Mesenchymal stem cell (in vitro differentiated cells and primary cell): Measurements from ENCODE around the gene CDCA3.
"Not testable (repeated sequence)": the region's sequence is repeated elsewhere in the genome, so short reads cannot be mapped to it uniquely, and the experiment has no call there.

Experiments used
- DNase-seq: peaks from one replicate; pipeline ENCODE4 v3.0.0-alpha.2; 2013
- H2AFZ ChIP-seq: one replicate; pipeline ENCODE4 v1.6.1; 2013; ENCODE audit warnings: low read depth, mild to moderate bottlenecking, control low read depth, inconsistent platforms, low read length, moderate library complexity
- H2AK5ac ChIP-seq: 2 replicates; pipeline ENCODE4 v1.6.1; 2013; ENCODE audit warnings: low read length, moderate library complexity, mild to moderate bottlenecking, inconsistent platforms; ENCODE audit not compliant: severe bottlenecking
- H2BK120ac ChIP-seq: one replicate; pipeline ENCODE4 v1.6.1; 2013; ENCODE audit warnings: low read depth, mild to moderate bottlenecking, inconsistent platforms, low read length, moderate library complexity
- H2BK12ac ChIP-seq, 2 experiments: one replicate each; pipeline ENCODE4 v1.6.1; 2013; ENCODE audit warnings: inconsistent platforms in 2 of 2, low read length in 2 of 2, mild to moderate bottlenecking in 2 of 2, moderate library complexity in 2 of 2, control low read depth in 1 of 2
- H2BK15ac ChIP-seq: one replicate; pipeline ENCODE4 v1.6.1; 2013; ENCODE audit warnings: mild to moderate bottlenecking, low read depth, inconsistent platforms; ENCODE audit not compliant: poor library complexity, severe bottlenecking
- H2BK5ac ChIP-seq: 2 replicates; pipeline ENCODE4 v1.6.1; 2013; ENCODE audit warnings: low read depth, mild to moderate bottlenecking, low read length, control low read depth, inconsistent platforms; ENCODE audit not compliant: poor library complexity, severe bottlenecking
- H3K14ac ChIP-seq, 2 experiments: one replicate each; pipeline ENCODE4 v1.6.1; 2013; ENCODE audit warnings: inconsistent platforms in 2 of 2, low read length in 2 of 2, control low read depth in 1 of 2, mild to moderate bottlenecking in 1 of 2, moderate library complexity in 1 of 2
- H3K18ac ChIP-seq, 2 experiments: one replicate each; pipeline ENCODE4 v1.6.1; 2013; ENCODE audit warnings: inconsistent platforms in 2 of 2, low read length in 2 of 2, control low read depth in 1 of 2, low read depth in 1 of 2, mild to moderate bottlenecking in 1 of 2
- H3K23ac ChIP-seq, 2 experiments: one replicate each; pipeline ENCODE4 v1.6.1; 2013; ENCODE audit warnings: inconsistent platforms in 2 of 2, low read length in 2 of 2, mild to moderate bottlenecking in 2 of 2, moderate library complexity in 2 of 2, control low read depth in 1 of 2
- H3K27ac ChIP-seq: 2 replicates; pipeline ENCODE4 v1.5.1; 2013; ENCODE audit warnings: mild to moderate bottlenecking, moderate library complexity, low read length, control low read depth, inconsistent platforms; ENCODE audit not compliant: poor library complexity, severe bottlenecking
- H3K27me3 ChIP-seq, 2 experiments: 2 replicates each; pipeline versions ENCODE4 v1.6.1 to v1.7.0; 2013; ENCODE audit warnings: low read length in 2 of 2, mild to moderate bottlenecking in 2 of 2, moderate library complexity in 2 of 2, control low read depth in 1 of 2, inconsistent platforms in 1 of 2; ENCODE audit not compliant: control insufficient read depth in 1 of 2, insufficient read depth in 1 of 2
- H3K36me3 ChIP-seq, 2 experiments: 2 replicates each; pipeline versions ENCODE4 v1.6.1 to v1.7.0; 2013; ENCODE audit warnings: low read length in 2 of 2, control low read depth in 1 of 2, inconsistent platforms in 1 of 2, low read depth in 1 of 2, mild to moderate bottlenecking in 1 of 2; ENCODE audit not compliant: insufficient read depth in 2 of 2, control insufficient read depth in 1 of 2
- H3K4ac ChIP-seq, 2 experiments: one replicate each; pipeline ENCODE4 v1.6.1; 2013; ENCODE audit warnings: inconsistent platforms in 2 of 2, low read length in 2 of 2, mild to moderate bottlenecking in 2 of 2, moderate library complexity in 2 of 2, control low read depth in 1 of 2, low read depth in 1 of 2
- H3K4me1 ChIP-seq: 2 replicates; pipeline ENCODE4 v1.6.1; 2013; ENCODE audit warnings: low read depth, low read length, control low read depth; ENCODE audit not compliant: control insufficient read depth, insufficient read depth
- H3K4me2 ChIP-seq: 2 replicates; pipeline ENCODE4 v1.6.1; 2013; ENCODE audit warnings: low read length, mild to moderate bottlenecking, inconsistent platforms; ENCODE audit not compliant: poor library complexity, severe bottlenecking
- H3K4me3 ChIP-seq, 2 experiments: 2 replicates each; pipeline versions ENCODE4 v1.5.1 to v1.7.0; 2013; ENCODE audit warnings: low read length in 2 of 2, mild to moderate bottlenecking in 2 of 2, control low read depth in 1 of 2, low read depth in 1 of 2; ENCODE audit not compliant: insufficient read depth in 1 of 2
- H3K79me1 ChIP-seq: replicated peaks from 2 replicates; pipeline ENCODE4 v1.6.1; 2013; ENCODE audit warnings: mild to moderate bottlenecking, control low read depth, low read length, inconsistent platforms; ENCODE audit not compliant: poor library complexity, severe bottlenecking
- H3K9ac ChIP-seq: 2 replicates; pipeline ENCODE4 v1.7.0; 2013; ENCODE audit warnings: mild to moderate bottlenecking, low read length, moderate library complexity
- H3K9me3 ChIP-seq: 2 replicates; pipeline ENCODE4 v1.7.0; 2013; ENCODE audit warnings: mild to moderate bottlenecking, low read length; ENCODE audit not compliant: control insufficient read depth
- H4K8ac ChIP-seq: one replicate; pipeline ENCODE4 v1.6.1; 2013; ENCODE audit warnings: inconsistent platforms, mild to moderate bottlenecking, low read length, moderate library complexity
- H4K91ac ChIP-seq: one replicate; pipeline ENCODE4 v1.6.1; 2013; ENCODE audit warnings: mild to moderate bottlenecking, low read length, inconsistent platforms
- WGBS: methylation state at CpG from one replicate; pipeline ENCODE4 v1.1.7; 2013; ENCODE audit warnings: mixed read lengths; 5-methylcytosine and 5-hydroxymethylcytosine counted together

The CDCA3 gene

GRCh38 chr12:6866920-6867412 is 15.9 kb upstream of the CDCA3 start:
- WGBS, result 10% methylated on average over 33 of the region's 33 CpGs

DNA sequence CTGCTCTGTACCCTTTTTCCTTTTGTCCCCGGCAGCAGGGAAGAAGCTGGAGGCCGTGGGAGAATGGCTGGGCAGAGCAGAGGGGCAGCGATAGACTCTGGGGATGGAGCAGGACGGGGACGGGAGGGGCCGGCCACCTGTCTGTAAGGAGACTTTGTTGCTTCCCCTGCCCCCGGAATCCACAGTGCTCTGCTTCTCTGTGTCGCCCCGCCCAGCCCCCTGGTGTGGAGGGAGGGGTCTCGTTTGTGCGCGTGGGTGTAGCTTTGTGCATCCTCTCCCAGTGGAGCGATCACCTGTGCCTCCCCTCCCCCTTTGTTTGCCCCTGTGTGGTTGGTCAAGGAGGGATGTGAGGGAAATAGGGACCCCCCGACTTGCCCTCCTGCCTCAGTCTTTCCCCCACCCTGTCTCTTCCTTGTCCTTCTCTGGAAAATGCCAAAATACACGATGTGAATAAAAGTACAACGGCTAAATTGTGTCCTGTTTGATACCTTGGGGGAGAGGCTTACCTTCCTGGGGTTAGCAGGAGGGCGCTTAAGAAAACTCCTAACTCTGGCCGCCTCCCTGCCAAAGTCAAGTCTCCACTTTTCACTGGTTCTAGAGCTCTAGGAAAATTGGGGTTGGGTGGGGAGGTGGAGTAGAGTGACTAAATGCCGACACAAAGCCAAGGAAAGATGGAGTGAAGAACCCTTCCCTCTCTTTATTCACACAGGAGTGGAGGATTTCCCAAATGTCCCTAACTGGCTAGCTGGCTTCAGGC is 15.3 kb upstream of the CDCA3 start:
- 82% methylated on average over 15 of the region's 19 CpGs for WGBS
- DNase-seq, result no peak
- Histone ChIP-seq H3K4me2 (peak overlapping the region; percentile 87), H2BK5ac (no peak overlapping the region), H3K36me3 (peaks cover 73 to 75% of the 10 kb centered on the region in 2 experiments), H3K9me3 (no peaks in the 10 kb centered on the region), H2AK5ac (peak overlapping the region; percentile 10), H3K27me3 (no peaks in the 10 kb centered on the region), H3K4ac (peak overlapping the region in 1 of 2 experiments; percentile 55), H2BK120ac (no peak overlapping the region), H4K91ac (no peak overlapping the region), H2BK12ac (peak overlapping the region in 1 of 2 experiments; percentile 57), H2AFZ (peak overlapping the region; percentile 78), H3K4me3 (peak overlapping the region in 1 of 2 experiments; percentile 83), H3K18ac (peak overlapping the region in 1 of 2 experiments; percentile 88), H4K8ac (no peak overlapping the region), H3K79me1 (peaks cover 10% of the 10 kb centered on the region), H3K14ac (peak overlapping the region in 1 of 2 experiments; percentile 91), H3K23ac (peak overlapping the region in 1 of 2 experiments; percentile 96), H3K9ac (peak overlapping the region; percentile 91), H3K27ac (no peak overlapping the region), H2BK15ac (no peak overlapping the region), H3K4me1 (peaks cover 22% of the 10 kb centered on the region)

More at GRCh38 chr12:6866920-6867412, 15.9 kb upstream of the CDCA3 start:
- H3K27me3 ChIP-seq, result no peaks in the 10 kb centered on the region
- H2BK5ac ChIP-seq, result no peak overlapping the region
- H3K9me3 ChIP-seq, result no peaks in the 10 kb centered on the region
- no peak overlapping the region for H4K91ac ChIP-seq
- peak overlapping the region; percentile 87 for H3K4me2 ChIP-seq
- H3K14ac ChIP-seq, result peak overlapping the region in 1 of 2 experiments; percentile 91
- no peak for DNase-seq
- H3K18ac ChIP-seq, result peak overlapping the region; percentile 23 to 88
- H3K4ac ChIP-seq, result peak overlapping the region; percentile 55 to 89
- peak overlapping the region; percentile 91 for H3K9ac ChIP-seq
- no peak overlapping the region for H2BK120ac ChIP-seq
- peaks cover 70% of the 10 kb centered on the region in 2 experiments for H3K36me3 ChIP-seq
- peak overlapping the region in 1 of 2 experiments; percentile 57 for H2BK12ac ChIP-seq
- H3K4me1 ChIP-seq, result peaks cover 26% of the 10 kb centered on the region
- H2AFZ ChIP-seq, result peak overlapping the region; percentile 78
- peak overlapping the region; percentile 63 for H3K27ac ChIP-seq
- H2AK5ac ChIP-seq, result no peak overlapping the region
- peak overlapping the region in 1 of 2 experiments; percentile 96 for H3K23ac ChIP-seq
- peak overlapping the region; percentile 71 for H4K8ac ChIP-seq
- H2BK15ac ChIP-seq, result peak overlapping the region; percentile 73
- peak overlapping the region; percentile 48 to 83 for H3K4me3 ChIP-seq
- H3K79me1 ChIP-seq, result peaks cover 7% of the 10 kb centered on the region

- not testable (repeated sequence) for H2BK15ac ChIP-seq, H2BK5ac ChIP-seq, H3K27ac ChIP-seq, H3K18ac ChIP-seq, H3K4me3 ChIP-seq, H3K9me3 ChIP-seq, H2BK12ac ChIP-seq, H2AFZ ChIP-seq, H3K4ac ChIP-seq, H3K27me3 ChIP-seq, H4K91ac ChIP-seq, H3K14ac ChIP-seq, H3K4me2 ChIP-seq, H2AK5ac ChIP-seq, H3K23ac ChIP-seq, H4K8ac ChIP-seq, H3K9ac ChIP-seq, H2BK120ac ChIP-seq, DNase-seq
- H3K36me3 ChIP-seq, result peaks cover 74 to 75% of the 10 kb centered on the region in 2 experiments
- H3K79me1 ChIP-seq, result peaks cover 10% of the 10 kb centered on the region
- H3K4me1 ChIP-seq, result peaks cover 16% of the 10 kb centered on the region
- WGBS, result 77% methylated on average over 2 of the region's 5 CpGs
Measured at GRCh38 chr12:6865307-6865706, 14.2 kb upstream of the CDCA3 start.

GRCh38 chr12:6863586-6864321 is 12.7 kb upstream of the CDCA3 start:
- Histone ChIP-seq H3K27me3 (no peaks in the 10 kb centered on the region), H4K8ac (no peak overlapping the region), H3K9me3 (no peaks in the 10 kb centered on the region), H4K91ac (no peak overlapping the region), H3K79me1 (peaks cover 20% of the 10 kb centered on the region), H3K18ac (no peak overlapping the region), H3K4me2 (no peak overlapping the region), H3K4me3 (no peak overlapping the region), H3K9ac (no peak overlapping the region), H3K4me1 (peaks cover 10% of the 10 kb centered on the region), H2BK15ac (no peak overlapping the region), H2BK12ac (no peak overlapping the region), H2BK120ac (no peak overlapping the region), H3K4ac (no peak overlapping the region), H3K27ac (no peak overlapping the region), H3K36me3 (peaks cover 74 to 76% of the 10 kb centered on the region in 2 experiments), H2BK5ac (no peak overlapping the region), H3K14ac (no peak overlapping the region), H2AK5ac (no peak overlapping the region), H2AFZ (no peak overlapping the region), H3K23ac (no peak overlapping the region)
- no peak for DNase-seq
- WGBS, result 97% methylated on average over 16 of the region's 16 CpGs
